Calu3 (cell line): ENCODE results near the gene FBXW8. TPM values are rescaled to one million over a fixed set of nuclear protein-coding genes. Genes with fewer than 3 reads are reported as not detected.

Source experiments
- BruUV-seq: library from RNA; stranded (reverse); fragments of 400-500 nt; replicated peaks from 2 replicates; lab custom pipeline; 2021; lab: Mats Ljungman, UMichigan
- CTCF ChIA-PET: fragments of 300-600 bp; sonication (Branson Sonifier 250); formaldehyde crosslinking; loops from one replicate; lab custom pipeline; 2022; ENCODE audit warnings: antibody characterized with exemption; lab: Charles Lee
- DNase-seq: peaks from one replicate; pipeline ENCODE4 v3.0.0; 2022
- H3K27ac Mint-ChIP-seq: one replicate; pipeline ENCODE4 v1.8.0; 2022; ENCODE audit warnings: mixed read lengths; ENCODE audit not compliant: unreplicated experiment
- H3K27me3 Mint-ChIP-seq: one replicate; pipeline ENCODE4 v1.8.0; 2022; ENCODE audit warnings: mixed read lengths; ENCODE audit not compliant: unreplicated experiment
- H3K36me3 Mint-ChIP-seq: one replicate; pipeline ENCODE4 v1.8.0; 2022; ENCODE audit warnings: mild to moderate bottlenecking, moderate library complexity, mixed read lengths; ENCODE audit not compliant: insufficient read depth, unreplicated experiment
- H3K4me1 Mint-ChIP-seq: one replicate; pipeline ENCODE4 v1.8.0; 2022; ENCODE audit warnings: mild to moderate bottlenecking, low read depth, mixed read lengths; ENCODE audit not compliant: unreplicated experiment
- H3K4me3 Mint-ChIP-seq: one replicate; pipeline ENCODE4 v1.8.0; 2022; ENCODE audit warnings: mild to moderate bottlenecking, low read depth, moderate library complexity, mixed read lengths; ENCODE audit not compliant: unreplicated experiment
- H3K9me3 Mint-ChIP-seq: one replicate; pipeline ENCODE4 v1.8.0; 2022; ENCODE audit warnings: low read depth, mixed read lengths; ENCODE audit not compliant: unreplicated experiment
- intact Hi-C: fragments of 100-400 bp; cut with micrococcal nuclease; formaldehyde crosslinking; loops from one replicate; pipeline ENCODE4 v1.10.0; 2022; ENCODE audit not compliant: unreplicated experiment
- total RNA-seq: library from RNA; stranded (reverse); gene quantifications from 2 replicates; pipeline ENCODE4 v1.2.3, GENCODE V29; 2022
- TF ChIP-seq, protein P1 (sequence below): fragments of 200-600 bp; IDR thresholded peaks from one replicate; pipeline ENCODE4 v1.8.0; 2022; ENCODE audit warnings: antibody characterized with exemption; ENCODE audit not compliant: unreplicated experiment

The FBXW8 gene
- total RNA-seq, 1 experiment from 2014 or later = 18.2 TPM

GRCh38 chr12:117069101-117069797 lies 158.5 kb downstream of the FBXW8 start:
- Mint-ChIP-seq H3K36me3 (peaks cover 95% of the 10 kb centered on the region), H3K4me1 (peaks cover 28% of the 10 kb centered on the region), H3K27ac (no peak overlapping the region), H3K9me3 (no peaks in the 10 kb centered on the region), H3K27me3 (no peaks in the 10 kb centered on the region), H3K4me3 (no peak overlapping the region)
- BruUV-seq = no TSS peak
- DNase-seq = no peak
- intact Hi-C loops = no loop called here
- CTCF ChIA-PET = no interaction called here
- TF ChIP-seq, protein P1, sequence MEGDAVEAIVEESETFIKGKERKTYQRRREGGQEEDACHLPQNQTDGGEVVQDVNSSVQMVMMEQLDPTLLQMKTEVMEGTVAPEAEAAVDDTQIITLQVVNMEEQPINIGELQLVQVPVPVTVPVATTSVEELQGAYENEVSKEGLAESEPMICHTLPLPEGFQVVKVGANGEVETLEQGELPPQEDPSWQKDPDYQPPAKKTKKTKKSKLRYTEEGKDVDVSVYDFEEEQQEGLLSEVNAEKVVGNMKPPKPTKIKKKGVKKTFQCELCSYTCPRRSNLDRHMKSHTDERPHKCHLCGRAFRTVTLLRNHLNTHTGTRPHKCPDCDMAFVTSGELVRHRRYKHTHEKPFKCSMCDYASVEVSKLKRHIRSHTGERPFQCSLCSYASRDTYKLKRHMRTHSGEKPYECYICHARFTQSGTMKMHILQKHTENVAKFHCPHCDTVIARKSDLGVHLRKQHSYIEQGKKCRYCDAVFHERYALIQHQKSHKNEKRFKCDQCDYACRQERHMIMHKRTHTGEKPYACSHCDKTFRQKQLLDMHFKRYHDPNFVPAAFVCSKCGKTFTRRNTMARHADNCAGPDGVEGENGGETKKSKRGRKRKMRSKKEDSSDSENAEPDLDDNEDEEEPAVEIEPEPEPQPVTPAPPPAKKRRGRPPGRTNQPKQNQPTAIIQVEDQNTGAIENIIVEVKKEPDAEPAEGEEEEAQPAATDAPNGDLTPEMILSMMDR = no peak

DNA sequence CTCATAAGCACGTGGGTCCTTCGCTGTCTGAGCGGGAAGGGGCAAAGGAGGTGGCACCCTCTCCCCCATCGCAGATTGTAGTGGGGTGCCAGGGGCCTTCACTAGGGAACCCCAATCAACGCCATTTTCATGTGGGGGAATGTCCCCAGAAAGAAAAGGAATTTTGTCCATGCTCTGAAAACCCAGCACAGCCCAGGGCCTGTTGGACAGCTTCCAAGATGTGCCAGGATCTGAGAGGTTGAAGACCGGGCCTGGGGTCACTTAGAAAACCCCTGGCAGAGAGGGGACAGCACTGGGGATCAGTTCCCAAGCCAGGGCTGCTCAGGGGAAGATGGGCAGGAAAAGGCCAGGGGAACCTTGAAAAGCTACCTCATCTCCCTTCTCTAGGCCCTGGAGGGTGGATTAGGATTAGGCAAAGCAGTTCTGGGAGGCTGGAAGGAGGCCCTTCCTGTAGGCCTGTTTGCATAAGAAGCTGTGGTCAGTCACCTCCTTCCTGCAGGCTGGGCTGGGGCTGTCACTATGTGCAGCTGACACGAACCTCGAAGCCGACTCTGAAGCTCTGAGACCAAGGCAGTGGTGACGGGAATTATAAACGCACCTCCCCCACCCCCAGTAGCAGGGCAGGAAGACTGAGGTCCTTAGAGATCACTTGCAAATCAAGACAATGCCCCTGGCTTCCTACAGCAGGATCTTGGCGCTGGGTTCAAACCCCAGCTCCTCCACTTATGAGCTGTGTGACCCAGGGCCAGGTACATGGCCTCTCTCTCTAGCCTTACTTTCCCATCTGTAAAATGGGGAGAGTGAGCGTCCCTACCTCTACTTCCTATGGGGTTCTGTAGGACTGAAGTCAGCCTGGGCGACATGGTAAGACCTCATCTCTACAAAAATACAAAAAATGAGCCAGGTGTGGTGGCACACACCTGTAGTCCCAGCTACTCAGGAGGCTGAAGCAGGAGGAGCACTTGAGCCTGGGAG lies 159.5 kb downstream of the FBXW8 start:
- CTCF ChIA-PET = no interaction called here

GRCh38 chr12:117071009-117071408 lies 160.3 kb downstream of the FBXW8 start:
- no peak overlapping the region for H3K4me3 Mint-ChIP-seq
- H3K9me3 Mint-ChIP-seq = no peaks in the 10 kb centered on the region
- no peak overlapping the region for H3K27ac Mint-ChIP-seq
- intact Hi-C loops = no loop called here
- peaks cover 94% of the 10 kb centered on the region for H3K36me3 Mint-ChIP-seq
- H3K4me1 Mint-ChIP-seq = peaks cover 10% of the 10 kb centered on the region
- DNase-seq = no peak
- CTCF ChIA-PET = no interaction called here
- TF ChIP-seq, protein P1 = no peak
- no peaks in the 10 kb centered on the region for H3K27me3 Mint-ChIP-seq
- no TSS peak for BruUV-seq

More for the DNA sequence above, 159.5 kb downstream of the FBXW8 start:
- DNase-seq = no peak
- no TSS peak for BruUV-seq
- H3K4me3 Mint-ChIP-seq = no peak overlapping the region
- H3K36me3 Mint-ChIP-seq = peaks cover 95% of the 10 kb centered on the region
- peaks cover 18% of the 10 kb centered on the region for H3K4me1 Mint-ChIP-seq
- H3K27ac Mint-ChIP-seq = no peak overlapping the region
- H3K9me3 Mint-ChIP-seq = no peaks in the 10 kb centered on the region
- H3K27me3 Mint-ChIP-seq = no peaks in the 10 kb centered on the region
- intact Hi-C loops = no loop called here
- TF ChIP-seq, protein P1 = no peak

DNA sequence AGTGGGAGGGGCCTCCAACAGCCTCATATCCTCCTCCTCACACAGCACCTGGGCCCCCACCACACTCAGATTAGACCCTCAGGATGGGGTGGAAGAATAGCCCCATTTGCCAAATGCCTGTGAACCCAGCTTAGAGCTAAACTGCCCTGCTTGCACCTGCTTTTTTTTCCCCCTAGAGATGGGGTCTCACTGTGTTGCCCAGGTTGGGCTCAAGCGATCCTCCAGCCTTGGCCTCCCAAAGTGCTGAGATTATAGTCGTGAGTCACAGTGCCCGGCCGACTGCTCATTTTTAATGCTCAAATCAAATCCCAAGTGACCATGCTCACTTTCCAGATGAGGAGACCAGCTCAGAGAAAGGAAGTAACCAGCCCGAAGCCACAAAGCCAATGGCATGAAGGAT lies 161.4 kb downstream of the FBXW8 start:
- no peak for DNase-seq
- intact Hi-C loops = no loop called here
- CTCF ChIA-PET = no interaction called here
- no peak overlapping the region for H3K27ac Mint-ChIP-seq
- no peak overlapping the region for H3K4me3 Mint-ChIP-seq
- no TSS peak for BruUV-seq
- peaks cover 94% of the 10 kb centered on the region for H3K36me3 Mint-ChIP-seq
- peaks cover 6% of the 10 kb centered on the region for H3K4me1 Mint-ChIP-seq
- H3K9me3 Mint-ChIP-seq = no peaks in the 10 kb centered on the region
- H3K27me3 Mint-ChIP-seq = no peaks in the 10 kb centered on the region
- TF ChIP-seq, protein P1 = no peak
